Stimulated activated CD8-positive, alpha-beta memory T cell treated with anti-CD3 and anti-CD28 coated beads, Interleukin-12 subunit alpha, Interleukin-12 subunit beta, amount 100 ng/mL, for 24 hours (primary cell): ENCODE measurements around the gene GOLIM4.
"Not testable (repeated sequence)": the region's sequence is repeated elsewhere in the genome, so short reads cannot be mapped to it uniquely, and the experiment has no call there.

Source experiments
- DNase-seq: peaks from one replicate; pipeline ENCODE4 v3.0.0-alpha.2; 2020; ENCODE audit errors: extremely low read depth

Gene GOLIM4

DNA sequence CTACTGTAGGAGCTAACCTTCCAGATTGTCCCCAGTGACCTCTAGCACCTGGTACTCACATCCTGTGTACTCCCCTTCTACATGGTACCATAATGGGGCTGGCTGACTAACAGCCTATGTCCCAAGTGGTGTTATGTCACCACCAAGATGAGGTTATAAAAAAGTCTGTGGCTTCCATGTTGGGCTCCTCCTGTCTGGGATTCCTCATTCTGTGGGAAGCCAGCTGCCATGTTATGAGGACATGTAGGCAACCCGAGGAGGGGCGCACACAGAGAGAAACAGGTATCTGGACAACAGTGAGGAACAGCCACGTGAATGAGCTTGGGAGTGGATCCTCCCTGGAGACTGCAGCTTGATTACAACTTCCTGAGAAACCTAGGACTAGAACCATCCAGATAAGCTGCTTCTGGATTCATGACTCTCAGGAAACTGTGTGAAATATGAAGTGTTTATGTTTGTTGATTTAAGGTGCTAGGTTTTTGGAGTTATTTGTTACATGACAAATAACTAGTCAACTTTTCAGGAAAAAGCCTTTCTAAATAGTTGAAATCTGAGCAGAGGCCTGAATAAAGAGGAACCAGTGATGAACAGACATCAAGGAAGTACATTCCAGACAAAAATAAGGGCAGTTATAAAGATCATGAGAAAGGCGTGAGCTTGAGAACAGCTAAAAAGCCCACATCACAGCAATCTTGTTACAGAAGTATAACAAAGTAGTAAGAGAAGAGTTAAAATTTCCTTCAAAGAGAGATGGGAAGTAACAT lies 21.7 kb downstream of the GOLIM4 start:
- DNase-seq: no peak

DNA sequence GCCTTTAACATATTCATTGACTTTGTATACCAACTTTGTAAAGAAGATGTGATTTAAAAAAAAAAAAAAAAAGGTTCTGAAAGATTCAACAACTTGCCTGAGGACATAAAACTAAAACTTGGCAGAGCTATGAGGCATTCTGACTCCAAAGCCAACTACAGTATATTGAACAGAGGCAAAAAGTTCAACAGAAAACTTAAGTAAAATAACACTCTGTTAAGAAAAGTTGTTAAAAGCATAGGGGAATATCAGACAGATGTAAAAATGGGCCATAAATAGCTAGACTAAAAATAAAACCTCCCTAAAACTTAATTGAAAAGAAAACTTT lies 23.4 kb downstream of the GOLIM4 start:
- DNase-seq: no peak

DNA sequence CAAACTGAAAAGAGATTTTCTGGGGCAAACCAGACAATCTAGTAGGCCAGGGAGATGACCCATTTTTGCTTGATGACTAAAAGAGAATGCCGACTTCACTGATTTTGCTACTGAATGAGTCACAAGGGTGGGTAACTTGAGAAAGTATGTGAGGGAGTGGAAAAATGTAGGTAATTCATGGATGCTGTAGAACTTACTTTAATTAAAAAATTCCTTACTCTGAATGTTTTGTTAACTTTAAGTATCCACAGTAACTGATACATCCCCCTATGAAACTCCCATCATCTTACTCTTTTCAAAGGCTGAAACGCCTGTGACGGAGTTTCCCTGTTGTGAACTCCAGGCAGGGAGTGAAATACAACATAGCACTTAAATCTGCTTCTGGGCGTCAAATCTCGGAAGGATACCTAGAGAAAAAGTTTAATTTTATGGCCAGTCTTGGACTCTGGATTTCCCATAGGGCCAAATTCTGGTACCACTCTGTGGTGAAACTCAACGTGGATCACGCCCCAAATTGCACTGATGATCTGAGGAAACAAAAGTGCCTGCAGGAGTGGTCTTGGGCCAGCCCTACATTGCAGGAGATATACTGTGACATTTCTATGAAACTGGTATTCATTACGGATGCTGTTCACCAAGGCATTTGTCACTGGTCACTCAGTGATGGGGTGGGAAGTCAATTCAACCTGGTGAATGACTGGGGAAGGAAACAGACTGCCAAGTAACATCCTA lies 24.0 kb downstream of the GOLIM4 start:
- no peak for DNase-seq

DNA sequence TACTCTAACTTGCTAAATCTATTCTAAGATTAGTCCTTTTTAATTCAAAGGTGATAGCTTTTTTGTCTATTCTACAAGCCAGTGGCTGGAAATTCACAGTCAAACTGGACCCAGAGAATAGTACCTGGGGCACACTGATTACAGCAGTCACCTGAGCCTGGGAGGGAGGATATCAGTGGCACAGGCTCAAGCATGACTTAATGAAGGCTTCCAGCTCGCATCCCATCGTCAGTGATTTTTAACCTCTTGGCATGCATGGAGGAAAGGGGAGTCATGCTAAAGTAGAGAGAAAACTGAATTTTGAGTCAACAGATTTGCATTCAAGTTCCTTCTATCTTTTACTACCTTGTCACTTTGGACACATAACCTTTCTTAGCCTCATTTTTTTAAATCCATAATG lies 24.8 kb downstream of the GOLIM4 start:
- no peak for DNase-seq

DNA sequence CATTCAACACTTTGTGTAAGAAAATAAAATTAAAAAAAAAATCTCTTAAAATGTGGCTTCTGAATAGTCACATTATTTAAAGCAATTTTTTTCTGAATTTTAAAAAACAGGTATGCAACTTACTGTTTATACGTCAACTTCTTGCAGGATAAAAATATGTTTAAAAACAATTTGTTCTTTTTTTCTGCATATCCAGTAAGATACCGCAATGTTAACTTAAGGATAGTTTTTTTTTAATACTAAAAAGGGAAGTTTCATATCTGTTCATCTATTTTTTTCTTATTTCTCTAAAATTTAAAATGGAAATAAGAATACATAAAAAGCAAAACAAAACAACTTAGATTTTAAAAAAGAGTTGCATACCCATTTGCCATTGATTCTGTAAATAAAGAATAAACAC lies 27.4 kb downstream of the GOLIM4 start:
- DNase-seq: no peak

DNA sequence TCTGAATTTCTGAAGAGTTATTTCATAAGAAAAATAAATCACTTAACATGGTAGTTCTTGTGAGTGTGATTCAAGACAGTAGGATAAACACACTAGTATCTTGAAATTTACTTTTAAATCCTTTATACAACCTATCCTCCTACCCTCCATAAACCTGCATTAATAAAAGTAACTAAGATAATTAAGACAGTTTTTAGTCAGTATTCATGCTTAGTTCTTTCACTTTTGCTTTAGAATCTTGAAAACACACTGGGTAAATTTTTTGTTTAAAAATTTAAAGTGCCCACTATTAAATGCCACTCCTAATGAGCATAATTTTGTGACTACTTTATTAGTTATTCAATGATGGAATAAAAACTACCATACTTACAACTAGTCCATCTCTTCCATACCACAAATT lies 28.8 kb downstream of the GOLIM4 start:
- DNase-seq: no peak

DNA sequence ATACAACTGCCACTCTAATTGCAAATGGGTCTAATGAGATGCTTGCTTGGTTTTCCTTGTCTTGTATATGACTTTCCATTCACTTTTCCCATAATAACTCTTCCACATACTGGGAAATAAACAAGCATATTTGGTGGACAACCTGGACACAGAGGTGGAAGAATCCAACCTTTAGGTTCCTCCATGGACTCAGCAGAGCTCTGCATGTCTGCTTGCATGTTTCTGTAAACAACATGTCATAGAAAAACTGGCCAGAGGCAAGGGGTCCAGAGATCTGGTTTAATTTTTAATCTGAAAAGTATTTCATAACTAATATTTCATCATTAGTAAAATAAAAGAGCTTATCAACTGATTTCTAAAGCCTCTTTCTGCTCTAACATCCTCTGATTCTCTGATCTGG lies 30.2 kb downstream of the GOLIM4 start:
- DNase-seq: no peak

DNA sequence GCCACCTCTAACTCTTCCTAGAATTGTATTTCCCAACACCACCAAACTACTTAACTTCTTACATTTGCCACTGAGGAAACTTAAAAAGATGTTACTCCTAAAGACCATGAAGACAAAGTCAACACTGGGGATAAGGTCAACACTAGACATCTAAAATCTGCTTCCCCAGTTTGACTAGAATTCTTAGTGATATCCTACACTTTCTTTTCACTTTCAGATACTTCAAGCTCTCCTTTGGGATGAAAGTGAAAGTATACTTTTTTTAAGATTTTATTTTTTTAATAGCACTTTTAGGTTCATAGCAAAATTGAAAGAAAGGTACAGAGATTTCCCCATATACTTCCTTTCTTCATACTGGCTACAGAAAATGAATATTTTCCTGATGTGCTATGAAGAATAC lies 32.6 kb downstream of the GOLIM4 start:
- no peak for DNase-seq

DNA sequence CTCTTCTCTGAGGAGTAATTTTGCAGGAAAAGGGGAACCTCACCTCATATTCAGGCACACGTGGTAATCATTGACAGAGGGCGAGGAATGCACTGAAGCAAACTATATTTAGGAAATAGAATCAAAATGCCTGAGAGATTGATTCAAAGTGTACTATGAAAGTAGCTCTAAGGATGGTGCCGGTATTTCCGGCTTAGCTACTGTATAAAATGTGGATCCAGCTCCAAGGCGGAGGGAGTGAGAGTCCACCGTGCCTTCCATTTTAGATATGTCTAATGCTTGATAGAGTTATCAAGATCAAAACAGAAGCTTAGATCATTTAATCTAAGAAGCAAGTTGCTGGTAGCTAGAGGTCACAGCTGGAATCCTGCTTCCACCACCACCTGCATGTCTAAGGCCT lies 33.0 kb downstream of the GOLIM4 start:
- no peak for DNase-seq

DNA sequence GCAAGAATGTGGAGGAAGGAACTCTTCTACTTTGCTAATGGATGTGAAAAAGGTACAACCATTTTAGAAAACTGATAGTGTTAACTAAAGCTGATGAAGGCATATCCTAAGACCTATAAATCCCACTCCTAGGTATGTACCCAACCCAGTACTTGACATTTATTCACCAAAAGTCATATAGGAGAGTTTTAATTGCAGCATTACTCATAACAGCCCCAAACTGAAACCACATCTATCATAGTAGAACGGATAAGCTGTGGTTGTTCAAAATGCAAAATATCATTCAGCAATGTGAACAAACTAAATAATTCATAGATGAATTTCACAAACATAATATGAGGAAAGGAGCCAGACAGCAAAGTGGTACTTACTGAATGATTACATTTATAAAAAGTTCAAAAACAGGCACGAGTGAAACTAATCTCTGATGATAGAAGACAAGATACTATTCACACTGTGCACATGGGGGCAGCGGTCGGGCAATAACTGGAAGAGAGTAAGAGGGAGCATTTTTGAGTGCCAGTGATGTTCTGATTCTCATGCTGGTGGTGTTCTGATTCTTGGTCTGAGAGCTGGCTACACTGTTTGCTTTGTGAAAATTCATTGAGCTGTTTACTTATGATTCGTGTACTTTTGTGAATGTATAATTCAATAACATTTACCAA lies 34.3 kb downstream of the GOLIM4 start:
- DNase-seq: no peak

DNA sequence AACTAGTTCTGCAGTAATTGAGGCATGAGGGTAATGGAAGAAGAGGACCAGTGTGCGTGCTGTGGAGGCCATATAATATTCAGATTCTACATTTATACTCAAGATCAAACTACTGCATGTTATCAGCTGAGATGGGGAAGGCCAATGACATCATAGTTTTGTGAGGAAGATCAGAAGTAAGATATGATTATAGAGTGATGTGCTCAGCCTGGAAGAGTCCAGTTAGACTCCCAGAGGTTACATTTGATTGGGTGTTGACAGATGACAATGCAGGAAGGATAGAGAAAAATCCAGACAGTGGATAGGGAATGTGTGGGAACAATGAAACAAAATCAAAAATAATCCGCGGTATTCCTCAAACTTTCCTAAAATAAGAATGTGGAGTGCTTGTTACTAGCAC lies 35.4 kb downstream of the GOLIM4 start:
- DNase-seq: no peak

DNA sequence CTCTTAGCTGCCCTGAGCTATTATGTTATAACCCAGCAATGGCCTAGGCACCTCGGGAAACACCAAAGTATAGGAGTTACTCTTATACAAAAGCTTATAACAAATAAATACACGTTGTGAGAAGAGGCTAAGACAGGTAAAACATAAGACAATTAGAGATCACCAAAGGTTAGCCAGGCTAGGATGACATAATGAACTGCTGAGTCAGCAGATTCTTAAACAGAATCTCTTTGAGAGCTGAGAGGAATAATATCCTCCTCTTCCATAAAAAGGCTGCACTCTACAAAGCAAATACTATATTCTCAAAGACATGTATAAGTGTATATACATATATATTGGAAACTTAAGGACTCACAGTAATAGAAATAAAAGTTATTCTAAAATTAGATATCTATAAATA lies 37.2 kb downstream of the GOLIM4 start:
- DNase-seq: no peak

DNA sequence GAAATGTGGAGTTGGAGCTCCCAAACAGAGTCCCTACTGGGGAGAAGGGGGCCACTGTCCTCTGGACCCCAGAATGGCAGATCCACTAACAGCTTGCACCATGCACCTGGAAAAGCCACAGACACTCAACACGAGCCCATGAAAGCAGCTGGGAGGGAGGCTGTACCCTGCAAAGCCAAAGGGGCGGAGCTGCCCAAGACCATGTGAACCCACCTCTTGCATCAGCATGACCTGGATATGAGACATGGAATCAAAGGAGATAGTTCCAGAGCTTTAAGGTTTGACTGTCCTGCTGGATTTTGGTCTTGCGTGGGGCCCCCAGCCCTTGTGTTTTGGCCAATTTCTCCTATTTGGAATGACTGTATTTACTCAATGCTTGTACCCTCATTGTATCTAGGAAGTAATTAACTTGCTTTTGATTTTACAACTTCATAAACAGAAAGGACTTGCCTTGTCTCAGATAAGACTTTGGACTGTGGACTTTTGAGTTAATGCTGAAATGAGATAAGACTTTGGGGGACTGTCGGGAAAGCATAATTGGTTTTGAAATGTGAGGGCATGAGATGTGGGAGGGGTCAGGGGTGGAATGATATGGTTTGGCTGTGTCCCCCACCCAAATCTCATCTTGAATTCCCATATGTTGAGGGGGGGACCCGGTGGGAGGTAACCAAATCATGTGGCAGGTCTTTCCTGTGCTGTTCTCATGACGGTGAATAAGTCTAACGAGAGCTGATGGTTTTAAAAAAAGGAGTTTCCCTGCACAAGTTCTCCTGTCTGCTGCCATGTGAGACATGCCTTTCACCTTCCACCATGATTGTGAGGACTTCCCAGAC lies 39.1 kb downstream of the GOLIM4 start:
- DNase-seq: not testable (repeated sequence)

DNA sequence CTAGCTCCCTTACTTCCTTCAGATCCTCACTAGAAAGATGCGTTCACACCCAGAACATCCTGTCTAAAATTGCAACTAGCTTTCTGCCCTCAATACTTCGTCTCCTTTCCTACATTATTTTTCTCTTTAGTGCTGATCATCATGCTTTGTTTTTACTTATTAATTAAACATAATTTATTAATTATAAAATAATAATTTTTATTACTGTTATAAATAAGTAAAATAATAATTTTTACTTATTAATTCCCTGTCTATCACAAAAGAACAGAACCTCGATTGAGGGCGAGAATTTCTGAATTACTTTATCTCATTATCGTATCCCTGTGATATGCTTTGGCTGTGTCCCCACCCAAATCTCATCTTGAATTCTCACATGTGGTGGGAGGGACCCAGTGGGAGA lies 41.3 kb downstream of the GOLIM4 start:
- DNase-seq: no peak

DNA sequence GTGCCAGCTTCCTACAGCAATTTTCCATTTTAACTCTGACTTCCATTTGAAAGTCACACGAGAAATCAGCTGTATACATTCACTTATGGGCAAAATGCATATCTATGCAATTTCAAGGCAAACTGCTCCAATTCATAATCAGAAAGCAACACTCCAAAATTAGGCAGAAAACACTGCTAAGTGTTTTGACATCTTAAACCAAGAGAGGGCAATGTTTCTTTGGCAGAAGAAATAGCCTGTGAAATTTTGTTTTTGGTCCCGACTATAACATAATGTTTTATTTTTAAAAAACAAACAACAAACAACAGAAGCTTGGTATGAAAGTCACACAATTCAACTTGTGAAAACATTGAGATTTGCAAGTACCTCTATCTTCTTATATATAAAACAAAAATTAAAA lies 42.6 kb downstream of the GOLIM4 start:
- DNase-seq: no peak

DNA sequence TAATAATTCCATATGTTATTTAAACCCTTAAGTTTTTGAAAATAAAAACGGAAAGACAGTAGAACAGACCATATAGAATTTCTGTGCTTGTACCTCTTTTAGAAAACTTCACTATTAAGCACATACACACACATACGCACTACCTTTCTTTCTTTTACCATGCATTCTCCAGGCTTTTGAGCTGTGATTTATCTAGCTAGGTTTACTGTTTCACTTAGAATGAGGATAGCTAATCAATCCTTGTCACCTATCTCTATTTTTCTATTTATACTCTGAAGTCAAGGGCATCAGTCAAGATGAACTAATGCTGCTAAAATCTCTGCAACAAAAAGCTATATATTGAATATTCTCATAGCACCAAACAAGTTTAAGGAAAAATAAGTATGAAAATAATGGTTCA lies 43.2 kb downstream of the GOLIM4 start:
- no peak for DNase-seq

DNA sequence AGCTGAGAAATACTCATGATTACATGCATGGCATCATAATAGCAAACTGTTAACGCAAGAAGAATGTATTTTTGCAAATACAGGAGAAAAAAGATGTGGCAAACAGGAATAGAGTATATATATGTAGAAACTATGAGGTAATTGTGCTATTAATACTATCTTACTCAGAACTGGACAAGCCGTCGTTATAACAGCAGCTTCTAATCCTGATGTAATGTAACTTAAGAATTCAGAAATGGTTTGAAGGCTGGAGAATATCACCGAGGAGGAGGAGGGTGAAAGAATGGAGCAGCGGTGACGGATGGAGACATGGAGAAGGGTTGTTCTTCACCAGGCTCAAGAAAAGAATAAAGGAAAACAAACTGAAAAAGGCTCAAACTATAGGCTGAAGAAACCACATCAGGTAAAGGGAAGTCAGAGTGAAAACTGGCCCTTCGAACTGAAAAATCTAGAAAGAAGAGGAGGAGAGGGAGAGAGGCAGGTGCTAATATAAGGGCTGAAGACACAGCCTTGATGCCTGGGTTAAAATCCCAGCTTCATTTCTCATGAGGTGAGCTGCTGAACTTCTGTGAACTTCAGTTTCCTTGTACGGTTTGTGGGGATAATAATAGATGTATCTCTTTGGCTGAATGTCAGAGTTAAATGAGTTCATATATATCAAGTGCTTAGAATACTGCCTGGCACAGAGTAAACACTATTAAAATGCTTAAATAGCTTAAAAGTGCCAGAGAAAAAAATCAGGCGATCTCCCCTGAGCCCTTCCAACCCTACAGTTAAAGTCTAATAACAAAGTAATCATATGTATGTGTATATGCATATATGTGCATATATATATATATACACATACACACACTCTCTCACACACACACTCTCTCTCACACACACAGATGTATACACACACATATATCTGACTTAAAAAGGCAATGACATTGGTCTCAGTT lies 43.9 kb downstream of the GOLIM4 start:
- no peak for DNase-seq

DNA sequence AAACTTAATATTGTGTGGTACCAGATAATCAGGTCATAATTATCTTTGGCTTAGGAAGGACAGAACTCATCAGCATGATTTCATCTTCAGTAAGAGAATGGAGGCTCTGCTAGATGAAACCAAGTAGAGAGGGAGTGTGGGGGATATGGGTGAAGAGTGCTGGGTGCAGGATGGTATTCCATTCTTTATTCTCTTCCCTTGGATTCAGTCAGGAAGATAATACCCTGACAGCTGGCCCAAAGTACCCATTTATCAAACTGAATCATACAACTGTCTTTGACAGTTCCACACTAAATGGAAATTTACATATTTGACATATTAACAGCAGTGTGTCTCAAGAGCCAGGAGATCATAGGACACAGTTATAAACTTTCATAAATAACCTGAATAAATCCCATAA lies 44.7 kb downstream of the GOLIM4 start:
- no peak for DNase-seq

DNA sequence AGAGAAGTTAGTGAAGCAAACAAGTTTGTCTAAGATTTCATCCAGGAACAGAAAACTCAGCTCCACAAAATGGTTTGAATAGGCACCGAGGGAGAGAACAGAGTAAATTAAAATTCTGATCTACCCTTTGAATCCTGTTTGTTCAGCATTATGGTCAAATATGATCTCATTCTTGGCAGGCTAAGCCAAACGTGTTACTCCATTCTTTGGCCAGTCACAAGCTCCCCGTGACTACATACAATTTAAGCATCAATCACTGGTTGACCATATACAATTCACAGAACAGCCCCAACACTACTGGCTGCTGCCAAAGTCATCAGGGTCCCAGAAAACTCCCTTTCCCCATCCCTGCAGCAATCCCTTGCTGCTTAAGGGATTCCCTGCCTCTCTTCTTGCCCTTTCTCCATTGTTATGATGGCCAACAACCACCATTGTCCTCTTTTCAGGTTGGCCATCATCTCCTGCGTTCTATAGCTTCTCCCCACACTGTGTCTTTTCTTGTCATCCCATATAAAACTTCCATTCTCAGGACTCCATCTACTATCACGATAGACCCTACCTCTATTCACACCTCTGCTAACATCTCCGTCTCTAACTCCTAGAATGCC lies 46.3 kb downstream of the GOLIM4 start:
- DNase-seq: no peak

DNA sequence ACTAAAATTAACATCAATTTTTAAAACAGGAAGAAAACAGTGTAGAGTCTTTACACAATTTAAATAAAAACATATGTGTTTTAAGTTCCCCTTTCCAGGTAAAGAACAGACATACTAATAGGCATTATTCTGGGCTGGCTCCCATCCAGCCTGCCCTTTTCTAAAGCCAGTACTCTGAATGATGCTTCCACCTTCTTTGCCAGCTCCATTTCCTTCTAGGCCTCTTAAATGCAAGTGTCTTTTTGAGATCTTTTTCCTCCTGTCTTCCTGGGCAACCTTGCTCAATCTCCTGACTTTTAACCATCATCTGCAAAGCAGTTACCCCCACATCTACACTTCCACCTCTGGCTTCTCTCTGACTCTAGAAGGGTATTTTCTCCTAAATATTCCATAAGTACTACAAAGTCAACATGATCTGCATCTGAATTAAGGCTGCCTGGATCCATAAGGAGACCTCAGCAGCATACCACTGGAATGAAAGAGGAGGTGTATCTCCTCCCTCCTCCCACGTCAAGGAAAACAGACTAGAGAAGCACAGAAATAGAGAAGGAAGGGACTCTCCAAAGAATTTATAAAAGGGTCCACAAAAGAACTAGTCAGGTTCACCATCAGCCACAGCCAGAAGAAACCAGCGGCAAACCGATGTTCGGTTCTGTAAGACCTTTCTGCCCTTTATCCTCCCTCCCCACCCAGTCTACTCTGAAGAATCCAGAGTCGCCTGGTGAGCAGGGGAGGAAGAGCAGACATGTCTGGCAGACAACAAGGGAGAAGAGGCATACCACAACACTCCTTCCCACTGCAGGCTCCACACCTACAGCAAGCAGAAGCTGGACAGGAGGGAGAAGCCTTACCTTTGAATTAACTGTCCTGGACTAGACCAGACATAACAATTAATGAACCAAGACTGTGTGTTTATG lies 47.1 kb downstream of the GOLIM4 start:
- DNase-seq: no peak
